Measurements from ENCODE around the gene OGDHL.
A peak's percentile ranks its signal among the peaks of the same experiment; 100 is the strongest.
"Not testable (repeated sequence)": the region's sequence is repeated elsewhere in the genome, so short reads cannot be mapped to it uniquely, and the experiment has no call there.

Gene OGDHL

GRCh38 chr10:49761789-49762565 lies at the start of gene OGDHL:
OGDHL (minus strand) TSS chr10:49762323; CDS start chr10:49758592, 3,731 bp downstream.
- DNase-seq: peak; percentile 80

GRCh38 chr10:49803988-49804387 lies 41.9 kb upstream of the OGDHL start:
- DNase-seq: no peak

- DNase-seq: no peak
Observed at GRCh38 chr10:49798275-49798674, 36.2 kb upstream of the OGDHL start.

- no peak for DNase-seq
Observed at GRCh38 chr10:49791100-49791499, 29.0 kb upstream of the OGDHL start.

- no peak for DNase-seq
Observed at GRCh38 chr10:49784681-49785080, 22.6 kb upstream of the OGDHL start.

- DNase-seq: no peak
Observed at GRCh38 chr10:49783645-49784044, 21.5 kb upstream of the OGDHL start.

- DNase-seq: no peak
Observed at GRCh38 chr10:49781247-49781646, 19.1 kb upstream of the OGDHL start.

GRCh38 chr10:49778197-49778596 lies 16.1 kb upstream of the OGDHL start:
- no peak for DNase-seq

GRCh38 chr10:49776851-49777250 lies 14.7 kb upstream of the OGDHL start:
- DNase-seq: no peak

- no peak for DNase-seq
Observed at GRCh38 chr10:49775014-49775413, 12.9 kb upstream of the OGDHL start.

- DNase-seq: not testable (repeated sequence)
Observed at GRCh38 chr10:49772944-49773343, 10.8 kb upstream of the OGDHL start.

GRCh38 chr10:49771046-49771445 lies 8.9 kb upstream of the OGDHL start:
- DNase-seq: not testable (repeated sequence)

GRCh38 chr10:49769692-49770091 lies 7.6 kb upstream of the OGDHL start:
- no peak for DNase-seq

GRCh38 chr10:49768731-49769130 lies 6.6 kb upstream of the OGDHL start:
- DNase-seq: no peak

GRCh38 chr10:49768329-49768728 lies 6.2 kb upstream of the OGDHL start:
- no peak for DNase-seq

- DNase-seq: no peak
Observed at GRCh38 chr10:49767752-49768151, 5.6 kb upstream of the OGDHL start.

- no peak for DNase-seq
Observed at GRCh38 chr10:49766484-49766883, 4.4 kb upstream of the OGDHL start.

GRCh38 chr10:49762566-49762877 lies 399 bp upstream of the OGDHL start:
- DNase-seq: no peak

GRCh38 chr10:49761201-49761788 lies 828 bp downstream of the OGDHL start:
- DNase-seq: no peak

GRCh38 chr10:49760789-49761188 lies 1.3 kb downstream of the OGDHL start:
- no peak for DNase-seq

- DNase-seq: no peak
Observed at GRCh38 chr10:49759787-49760551, 2.2 kb downstream of the OGDHL start.

- DNase-seq: no peak
Observed at GRCh38 chr10:49758249-49758930, 3.7 kb downstream of the OGDHL start.

GRCh38 chr10:49756641-49757040 lies 5.5 kb downstream of the OGDHL start:
- DNase-seq: no peak
